Measurements from ENCODE around the gene HOXC9. TPM values are rescaled to one million over a fixed set of nuclear protein-coding genes. Genes with fewer than 3 reads are reported as not detected.
A peak's percentile ranks its signal among the peaks of the same experiment; 100 is the strongest.

HOXC9 gene
- total RNA-seq, 6 experiments from 2014 or later = not detected

GRCh38 chr12:53994264-53995001 lies 5.5 kb upstream of the HOXC9 start:
- Histone ChIP-seq H3K27ac (no peak overlapping the region), H3K36me3 (no peaks in the 10 kb centered on the region), H3K4me3 (no peak overlapping the region), H3K27me3 (peaks cover 3 to 55% of the 10 kb centered on the region in 2 donors), H3K4me1 (peaks cover 0 to 17% (median 2%) of the 10 kb centered on the region in 4 donors), H3K9me3 (no peaks in the 10 kb centered on the region)
- intact Hi-C loops (cut with DNase I) = no loop called here
- no peak for DNase-seq
- peak in 2 of 4 donors; percentile 16 to 18 for ATAC-seq
- WGBS (ENCODE audit: insufficient coverage, low coverage, low lambda C conversion rate, missing lambda C conversion rate) = 7% methylated on average over 27 of the region's 60 CpGs
- TF ChIP-seq POLR2A (IDR thresholded peaks at IDR 0.05) = no peak
- TF ChIP-seq, protein P1, sequence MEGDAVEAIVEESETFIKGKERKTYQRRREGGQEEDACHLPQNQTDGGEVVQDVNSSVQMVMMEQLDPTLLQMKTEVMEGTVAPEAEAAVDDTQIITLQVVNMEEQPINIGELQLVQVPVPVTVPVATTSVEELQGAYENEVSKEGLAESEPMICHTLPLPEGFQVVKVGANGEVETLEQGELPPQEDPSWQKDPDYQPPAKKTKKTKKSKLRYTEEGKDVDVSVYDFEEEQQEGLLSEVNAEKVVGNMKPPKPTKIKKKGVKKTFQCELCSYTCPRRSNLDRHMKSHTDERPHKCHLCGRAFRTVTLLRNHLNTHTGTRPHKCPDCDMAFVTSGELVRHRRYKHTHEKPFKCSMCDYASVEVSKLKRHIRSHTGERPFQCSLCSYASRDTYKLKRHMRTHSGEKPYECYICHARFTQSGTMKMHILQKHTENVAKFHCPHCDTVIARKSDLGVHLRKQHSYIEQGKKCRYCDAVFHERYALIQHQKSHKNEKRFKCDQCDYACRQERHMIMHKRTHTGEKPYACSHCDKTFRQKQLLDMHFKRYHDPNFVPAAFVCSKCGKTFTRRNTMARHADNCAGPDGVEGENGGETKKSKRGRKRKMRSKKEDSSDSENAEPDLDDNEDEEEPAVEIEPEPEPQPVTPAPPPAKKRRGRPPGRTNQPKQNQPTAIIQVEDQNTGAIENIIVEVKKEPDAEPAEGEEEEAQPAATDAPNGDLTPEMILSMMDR (IDR thresholded peaks at IDR 0.05) = no peak

GRCh38 chr12:53995002-53995377 lies 5.0 kb upstream of the HOXC9 start:
- no peak overlapping the region for H3K27ac ChIP-seq
- no peaks in the 10 kb centered on the region for H3K36me3 ChIP-seq
- ATAC-seq = peak in 3 of 4 donors; percentile 8 to 26 (median 13)
- no peaks in the 10 kb centered on the region for H3K9me3 ChIP-seq
- no peak for DNase-seq
- intact Hi-C loops (cut with DNase I) = no loop called here
- H3K27me3 ChIP-seq = peaks cover 3 to 56% of the 10 kb centered on the region in 2 donors
- peaks cover 0 to 22% (median 2%) of the 10 kb centered on the region in 4 donors for H3K4me1 ChIP-seq
- no peak for TF ChIP-seq POLR2A (IDR thresholded peaks at IDR 0.05)
- TF ChIP-seq, protein P1 (IDR thresholded peaks at IDR 0.05) = no peak
- 6% methylated on average over 15 of the region's 17 CpGs for WGBS (ENCODE audit: insufficient coverage, low coverage, low lambda C conversion rate, missing lambda C conversion rate)
- peak overlapping the region in 2 of 3 donors; percentile 46 to 48 for H3K4me3 ChIP-seq

GRCh38 chr12:53995378-53996239 lies 4.4 kb upstream of the HOXC9 start:
- ATAC-seq = peak; percentile 39 to 70 (median 64)
- intact Hi-C loops (cut with DNase I) = no loop called here
- H3K27ac ChIP-seq = no peak overlapping the region
- H3K9me3 ChIP-seq = no peaks in the 10 kb centered on the region
- DNase-seq = no peak
- H3K4me3 ChIP-seq = peak overlapping the region; percentile 40 to 48 (median 46)
- peaks cover 0 to 28% (median 2%) of the 10 kb centered on the region in 4 donors for H3K4me1 ChIP-seq
- TF ChIP-seq, protein P1 (IDR thresholded peaks at IDR 0.05) = no peak
- no peak for TF ChIP-seq POLR2A (IDR thresholded peaks at IDR 0.05)
- WGBS (ENCODE audit: insufficient coverage, low coverage, low lambda C conversion rate, missing lambda C conversion rate) = 2% methylated on average over 39 of the region's 48 CpGs
- peaks cover 3 to 61% of the 10 kb centered on the region in 2 donors for H3K27me3 ChIP-seq
- no peaks in the 10 kb centered on the region for H3K36me3 ChIP-seq

- Histone ChIP-seq H3K4me1 (peaks cover 0 to 29% (median 2%) of the 10 kb centered on the region in 4 donors), H3K36me3 (no peaks in the 10 kb centered on the region), H3K9me3 (no peaks in the 10 kb centered on the region), H3K4me3 (peak overlapping the region; percentile 40 to 48 (median 46)), H3K27me3 (peaks cover 8 to 70% of the 10 kb centered on the region in 2 donors), H3K27ac (no peak overlapping the region)
- ATAC-seq = peak in 1 of 4 donors; percentile 6
- intact Hi-C loops (cut with DNase I) = no loop called here
- TF ChIP-seq, protein P1 (IDR thresholded peaks at IDR 0.05) = no peak
- no peak for TF ChIP-seq POLR2A (IDR thresholded peaks at IDR 0.05)
- 19% methylated on average over 25 of the region's 29 CpGs for WGBS (ENCODE audit: insufficient coverage, low coverage, low lambda C conversion rate, missing lambda C conversion rate)
- no peak for DNase-seq
These were observed 3.4 kb upstream of the HOXC9 start for GRCh38 chr12:53996240-53997203.
